NCI-H146 treated with DMSO at 0.1 percent for 48 hours (cell line): ENCODE results near the gene EXOC3L1.

Experiments used
- DNase-seq: peaks from one replicate; lab custom pipeline; 2025; ENCODE audit not compliant: unreplicated experiment; lab: John Stamatoyannopoulos, UW

Gene EXOC3L1

DNA sequence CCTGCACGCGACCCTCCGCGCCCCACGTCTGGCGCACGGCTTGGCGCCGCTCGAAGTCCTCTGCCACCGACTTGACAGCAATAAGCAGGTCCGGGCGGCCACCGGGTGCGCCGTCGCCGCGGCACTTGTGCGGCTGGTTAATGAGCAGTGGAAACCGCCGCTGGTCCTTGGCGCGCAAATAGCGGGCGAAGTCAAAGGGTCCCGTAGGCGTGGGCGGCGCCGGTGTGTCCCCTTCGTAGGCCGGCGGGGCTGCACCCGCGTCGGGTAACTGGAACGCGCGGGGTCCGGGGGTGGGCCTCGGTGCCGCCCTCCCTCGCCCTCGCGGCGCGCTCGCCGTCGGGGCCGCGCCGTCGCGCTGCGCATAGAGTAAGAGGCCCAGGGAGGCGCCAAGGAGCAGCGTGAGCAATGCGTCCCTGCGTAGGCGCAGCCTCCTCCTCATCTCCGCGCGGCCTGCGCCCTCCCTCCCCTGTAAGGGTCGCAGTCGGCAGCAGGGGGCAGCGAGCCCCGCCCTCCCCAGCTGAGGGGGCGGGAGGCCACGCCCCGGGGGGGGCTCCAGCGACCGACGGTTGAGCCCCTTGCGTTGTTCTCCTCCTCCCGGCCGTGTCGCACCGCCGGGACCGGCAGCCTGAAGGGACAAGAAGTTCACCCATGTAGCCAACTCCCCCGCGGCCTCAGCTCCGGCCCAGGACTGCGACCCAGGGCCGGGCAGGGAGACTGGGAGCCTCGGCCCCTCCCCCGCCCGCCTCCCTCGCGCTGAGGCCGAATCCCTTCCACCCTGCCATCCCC lies 39.7 kb downstream of the EXOC3L1 start:
- DNase-seq: no peak

DNA sequence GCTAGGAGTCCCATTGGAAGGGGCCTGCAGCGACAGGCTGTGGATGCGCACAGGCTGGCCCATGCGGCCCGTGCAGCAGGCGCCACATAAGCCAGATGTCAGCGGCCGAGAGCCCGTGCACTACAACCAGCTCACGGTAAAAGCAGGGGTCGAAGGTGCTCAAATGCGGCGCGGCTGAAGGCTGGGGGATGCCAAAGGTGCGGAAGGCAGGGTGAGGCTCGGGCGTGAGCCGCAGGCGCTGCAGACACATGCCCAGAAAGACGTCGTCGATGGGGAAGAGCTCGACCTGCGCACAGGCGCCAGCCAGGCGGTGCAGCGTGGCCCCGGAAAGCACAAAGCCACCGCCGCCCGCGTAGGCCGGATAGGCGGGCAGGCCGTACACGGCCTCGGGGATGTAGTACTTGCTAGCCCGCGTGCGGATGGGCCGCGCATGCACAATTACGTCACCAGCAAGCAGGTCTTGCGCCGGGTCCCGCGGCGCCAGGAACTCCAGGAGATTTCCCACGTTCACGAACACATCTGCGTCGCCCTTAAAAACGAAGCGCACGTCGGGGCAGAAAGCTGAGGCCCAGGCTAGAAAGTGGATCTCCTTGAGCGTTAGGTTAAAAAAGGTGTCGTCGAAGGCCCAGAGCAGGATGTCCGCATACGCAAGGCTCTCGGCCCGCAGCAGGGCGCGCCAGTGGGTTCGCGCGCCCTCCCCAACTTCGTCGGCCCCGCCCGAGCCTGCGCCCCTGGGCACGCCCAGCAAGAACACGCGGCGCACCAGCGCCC lies 40.5 kb downstream of the EXOC3L1 start:
- DNase-seq: no peak

DNA sequence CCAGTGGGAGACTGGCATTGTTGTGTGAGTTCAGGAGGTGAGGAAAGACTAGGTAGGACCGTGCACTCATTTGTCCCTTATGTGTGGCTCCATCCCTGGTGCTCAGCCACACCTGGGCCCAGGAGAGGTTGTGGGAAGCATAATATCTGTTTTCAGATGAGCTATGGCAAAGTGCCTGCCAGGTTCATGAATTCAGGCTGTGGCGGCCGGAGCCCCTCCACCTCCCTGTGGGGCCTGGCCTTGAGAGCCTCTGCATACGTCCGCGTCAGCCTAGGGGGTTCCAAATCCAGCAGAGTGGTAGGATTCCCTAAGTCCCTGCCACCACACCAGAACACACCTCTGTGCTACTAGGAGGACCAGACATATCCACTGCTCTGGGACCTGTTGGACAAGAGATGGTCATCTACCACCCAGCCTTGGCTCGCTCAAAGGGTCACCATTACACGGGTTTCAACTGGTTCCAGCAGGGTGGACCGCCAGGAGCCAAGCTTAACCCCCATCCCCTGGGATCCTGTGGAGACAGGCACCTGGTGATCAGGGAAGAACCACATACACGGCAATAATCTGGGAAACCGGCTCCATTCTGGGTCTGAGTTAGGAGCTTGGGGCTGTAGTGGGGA lies 41.2 kb downstream of the EXOC3L1 start:
- no peak for DNase-seq

DNA sequence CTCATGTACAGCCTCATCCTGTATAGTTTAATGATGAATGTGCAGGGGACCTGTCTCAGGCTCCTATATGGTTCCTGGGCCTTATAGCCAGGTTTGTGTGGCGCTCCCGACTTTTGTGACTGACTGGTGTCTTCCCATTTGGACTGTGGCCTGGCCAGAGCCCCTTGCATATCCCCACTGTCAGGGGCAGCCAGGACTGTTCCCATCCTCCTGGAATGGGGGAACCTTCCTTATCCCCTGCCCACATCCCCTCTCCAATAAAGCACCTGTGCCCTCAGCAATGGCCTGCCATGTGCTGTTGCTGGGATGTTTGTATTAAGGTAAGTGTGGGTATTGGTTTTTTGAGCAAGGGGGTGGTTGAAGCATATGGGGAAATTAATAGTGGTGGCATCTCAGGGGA lies 41.7 kb downstream of the EXOC3L1 start:
- DNase-seq: no peak

DNA sequence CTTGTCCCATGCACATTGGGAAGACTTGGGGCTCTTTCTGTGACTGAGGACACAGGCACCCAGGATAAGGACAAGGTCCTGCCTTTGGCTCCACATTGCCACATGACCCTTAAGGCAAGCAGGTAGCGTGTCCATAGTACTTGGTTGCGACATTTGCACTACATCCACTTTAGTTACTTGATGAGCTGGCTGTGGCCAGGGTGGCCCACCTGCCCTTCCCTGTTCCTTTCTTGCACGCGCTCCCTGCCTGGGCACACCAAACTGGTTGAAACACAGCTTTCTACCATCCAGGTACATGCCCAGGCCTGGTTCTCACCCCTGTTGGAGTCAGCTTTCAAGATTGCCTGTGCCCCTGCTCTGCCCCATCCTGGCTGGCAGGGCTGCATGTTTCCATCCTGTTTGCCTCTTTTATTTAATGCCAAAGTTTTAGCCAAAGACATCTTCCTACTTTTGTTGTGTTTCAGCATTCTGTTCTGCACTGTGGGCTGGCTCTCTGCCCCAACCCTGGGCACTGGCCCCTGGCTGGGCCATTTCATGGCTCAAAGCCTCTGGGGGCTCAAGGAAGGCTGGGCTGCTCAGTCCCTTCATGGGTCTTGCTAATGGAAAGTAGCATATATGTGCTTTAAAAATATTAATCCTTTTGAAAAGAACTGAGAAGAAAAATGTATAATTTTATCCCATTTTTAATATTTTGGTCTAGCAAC lies 42.3 kb downstream of the EXOC3L1 start:
- no peak for DNase-seq

DNA sequence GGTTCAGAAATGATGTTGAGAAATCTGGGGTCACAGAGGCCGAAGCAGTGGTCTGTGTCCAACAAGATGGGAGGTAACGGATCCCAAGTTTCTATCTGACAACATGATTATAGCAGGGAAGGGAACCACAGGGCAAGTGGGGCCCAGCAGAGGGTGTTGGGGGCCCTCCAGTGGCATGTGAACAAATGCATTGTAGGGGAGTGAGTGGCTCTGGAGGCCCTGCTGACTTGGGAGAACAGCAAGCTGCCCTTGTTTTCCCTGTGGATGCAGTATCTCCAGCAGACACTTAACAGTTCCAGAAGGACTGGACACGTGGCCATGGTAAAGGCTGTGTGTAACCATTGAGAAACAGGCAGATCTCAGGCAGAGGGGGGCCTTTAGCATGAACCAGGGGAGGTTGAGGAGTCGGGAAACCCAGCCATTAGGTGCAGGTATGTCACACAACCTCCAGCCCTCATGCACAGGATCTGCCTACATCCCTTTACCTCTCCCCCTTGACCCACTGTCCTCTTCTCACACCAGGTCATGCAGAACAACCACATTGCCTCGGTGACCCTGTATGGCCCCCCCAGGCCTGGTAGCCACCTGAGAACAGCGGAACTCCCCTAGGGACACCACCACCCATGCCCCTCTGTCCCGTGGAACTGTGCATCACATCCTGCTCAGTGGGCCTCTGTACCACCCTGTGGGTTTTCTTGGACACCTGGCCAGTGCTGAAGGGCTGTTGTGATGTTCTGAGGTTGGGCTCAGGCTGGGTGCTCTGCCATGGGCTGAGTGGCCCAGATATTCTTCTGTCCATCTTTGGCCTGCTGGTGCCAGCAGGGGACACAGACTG lies 43.2 kb downstream of the EXOC3L1 start:
- no peak for DNase-seq

DNA sequence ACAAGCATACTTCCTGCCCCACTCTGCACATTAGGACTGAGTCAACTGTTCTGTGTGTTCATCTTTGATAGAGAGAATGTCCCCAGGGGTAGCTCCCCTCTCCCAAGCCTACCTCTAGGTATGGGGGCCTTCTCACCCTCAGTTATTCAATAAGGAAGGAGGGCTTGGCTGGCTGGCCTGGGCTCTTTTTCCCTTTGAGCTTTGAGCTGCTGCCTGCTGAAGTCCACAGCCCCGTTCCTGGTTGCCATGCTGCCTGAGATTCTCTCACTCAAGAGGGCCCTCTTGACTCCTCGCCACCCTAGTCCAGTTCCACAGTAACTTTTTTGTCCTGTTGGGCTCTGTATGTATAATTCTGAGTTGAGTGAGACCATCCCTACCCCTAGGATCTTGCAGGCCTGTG lies 44.2 kb downstream of the EXOC3L1 start:
- no peak for DNase-seq

DNA sequence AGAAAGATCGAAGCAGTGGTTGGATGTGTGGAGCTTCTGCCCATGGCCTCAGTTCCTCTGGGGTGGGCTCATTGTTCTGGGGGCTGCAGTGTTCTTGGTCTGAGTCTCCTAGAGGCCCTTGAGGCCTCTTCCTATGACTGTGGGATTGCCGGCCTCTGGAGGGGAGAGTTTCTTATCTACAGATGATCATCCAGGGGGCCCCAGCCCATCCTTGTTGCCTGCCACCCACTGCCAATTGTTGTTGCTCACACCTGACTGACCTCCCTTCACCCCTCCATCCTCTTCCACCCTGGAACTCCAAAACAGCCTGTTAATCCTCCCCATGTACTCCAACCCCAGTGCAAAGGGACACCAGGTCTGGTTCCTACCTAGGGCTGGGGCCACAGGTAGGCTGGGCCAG lies 45.0 kb downstream of the EXOC3L1 start:
- DNase-seq: no peak

DNA sequence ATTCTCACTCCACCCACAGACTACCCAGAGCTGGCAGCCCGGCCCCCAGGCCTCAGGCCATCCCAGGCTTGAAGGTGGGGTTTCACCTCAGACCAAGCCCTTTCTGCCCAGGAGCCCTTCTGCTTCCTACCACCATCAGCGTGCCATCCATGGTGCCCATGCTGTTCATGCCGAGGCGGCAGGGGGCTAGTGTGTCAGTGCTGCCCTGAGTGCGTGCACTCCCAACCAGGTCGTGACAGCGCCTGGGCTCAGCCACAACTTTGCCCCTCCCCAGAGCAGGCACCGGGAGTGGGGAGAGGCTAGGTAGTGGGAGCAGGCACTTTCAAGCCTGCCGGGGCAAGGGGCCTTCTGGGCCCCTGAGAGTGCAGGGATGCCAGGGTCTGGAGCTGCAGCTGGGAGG lies 47.6 kb downstream of the EXOC3L1 start:
- no peak for DNase-seq

DNA sequence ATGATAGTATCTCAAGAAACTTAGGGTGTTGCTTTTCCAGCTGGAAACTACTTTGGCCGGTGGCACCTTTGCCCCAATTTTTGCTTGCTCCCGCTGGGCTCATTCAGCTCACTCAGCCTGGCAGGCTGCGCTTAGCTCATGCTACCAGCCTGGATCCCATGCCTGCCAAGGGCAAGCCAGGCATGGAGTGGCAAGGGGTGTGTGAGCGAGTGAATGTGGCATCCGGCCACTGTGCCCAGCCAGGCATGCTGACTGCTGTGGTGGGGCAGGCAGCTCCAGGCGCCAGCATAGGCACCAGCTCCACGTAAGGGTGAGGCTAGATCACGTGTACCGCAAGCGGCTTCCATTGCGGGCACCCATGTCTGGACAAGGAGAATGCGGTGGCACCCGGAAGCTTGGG lies 48.5 kb downstream of the EXOC3L1 start:
- no peak for DNase-seq

DNA sequence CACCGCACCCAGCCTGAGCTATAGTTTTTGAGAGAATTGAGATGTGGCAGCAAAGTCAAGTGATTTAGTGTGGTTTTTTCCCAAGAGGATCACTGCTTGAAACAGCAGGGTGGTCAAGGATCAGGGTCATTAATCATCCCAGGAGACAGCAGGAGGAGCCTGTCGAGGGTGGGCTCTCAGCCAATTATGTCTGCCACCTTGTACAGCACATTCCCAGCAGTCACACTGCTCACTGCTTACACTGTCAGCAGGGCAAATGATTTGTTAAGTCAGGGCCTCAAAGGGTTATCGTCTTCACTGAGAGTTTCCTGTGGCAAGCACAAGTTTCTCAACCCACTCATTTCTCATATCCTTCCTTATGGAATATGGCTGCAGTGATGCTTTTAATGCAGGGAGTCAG lies 52.3 kb downstream of the EXOC3L1 start:
- no peak for DNase-seq
